ENCODE results near the gene RFTN1. TPM values are rescaled to one million over a fixed set of nuclear protein-coding genes. Genes with fewer than 3 reads are reported as not detected.

RFTN1 gene
- total and polyA plus RNA-seq, 10 of the 15 experiments (the other 5 are each of a cell fraction or from before 2014, with no cell fraction given): 20.6 to 213 (median 147) TPM

GRCh38 chr3:16372362-16373292 lies 140.9 kb downstream of the RFTN1 start (continued):
- TF ChIP-seq BCL3 (IDR thresholded peaks at IDR 0.05; ENCODE audit: borderline replicate concordance, insufficient read depth, low read depth, low read length, poor library complexity, severe bottlenecking) (peak; percentile 90), ZNF217 (IDR thresholded peaks at IDR 0.05) (no peak), SMAD5 (IDR thresholded peaks at IDR 0.05; ENCODE audit: low read depth) (peak; percentile 38; the same call in 1 of the 2 replicates), HDGF (IDR thresholded peaks at IDR 0.05) (no peak), IRF5 (IDR thresholded peaks at IDR 0.05; ENCODE audit: borderline replicate concordance) (no peak), NRF1 (conservative IDR thresholded peaks at IDR 0.05; ENCODE audit: low read depth, low read length) (no peak), SPI1 (IDR thresholded peaks at IDR 0.05; ENCODE audit: borderline replicate concordance, insufficient read depth, low read depth, low read length) (peak; percentile 99), DPF2 (IDR thresholded peaks at IDR 0.05) (peak; percentile 99), ATF2 (IDR thresholded peaks at IDR 0.05; ENCODE audit: low read length) (peak; percentile 90), ZSCAN29 (IDR thresholded peaks at IDR 0.05) (no peak)
- TF ChIP-seq, protein P1, sequence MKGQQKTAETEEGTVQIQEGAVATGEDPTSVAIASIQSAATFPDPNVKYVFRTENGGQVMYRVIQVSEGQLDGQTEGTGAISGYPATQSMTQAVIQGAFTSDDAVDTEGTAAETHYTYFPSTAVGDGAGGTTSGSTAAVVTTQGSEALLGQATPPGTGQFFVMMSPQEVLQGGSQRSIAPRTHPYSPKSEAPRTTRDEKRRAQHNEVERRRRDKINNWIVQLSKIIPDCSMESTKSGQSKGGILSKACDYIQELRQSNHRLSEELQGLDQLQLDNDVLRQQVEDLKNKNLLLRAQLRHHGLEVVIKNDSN (IDR thresholded peaks at IDR 0.05; ENCODE audit: borderline replicate concordance, extremely low read length, insufficient read depth, low read depth, low read length): no peak
- TF ChIP-seq, protein P2, sequence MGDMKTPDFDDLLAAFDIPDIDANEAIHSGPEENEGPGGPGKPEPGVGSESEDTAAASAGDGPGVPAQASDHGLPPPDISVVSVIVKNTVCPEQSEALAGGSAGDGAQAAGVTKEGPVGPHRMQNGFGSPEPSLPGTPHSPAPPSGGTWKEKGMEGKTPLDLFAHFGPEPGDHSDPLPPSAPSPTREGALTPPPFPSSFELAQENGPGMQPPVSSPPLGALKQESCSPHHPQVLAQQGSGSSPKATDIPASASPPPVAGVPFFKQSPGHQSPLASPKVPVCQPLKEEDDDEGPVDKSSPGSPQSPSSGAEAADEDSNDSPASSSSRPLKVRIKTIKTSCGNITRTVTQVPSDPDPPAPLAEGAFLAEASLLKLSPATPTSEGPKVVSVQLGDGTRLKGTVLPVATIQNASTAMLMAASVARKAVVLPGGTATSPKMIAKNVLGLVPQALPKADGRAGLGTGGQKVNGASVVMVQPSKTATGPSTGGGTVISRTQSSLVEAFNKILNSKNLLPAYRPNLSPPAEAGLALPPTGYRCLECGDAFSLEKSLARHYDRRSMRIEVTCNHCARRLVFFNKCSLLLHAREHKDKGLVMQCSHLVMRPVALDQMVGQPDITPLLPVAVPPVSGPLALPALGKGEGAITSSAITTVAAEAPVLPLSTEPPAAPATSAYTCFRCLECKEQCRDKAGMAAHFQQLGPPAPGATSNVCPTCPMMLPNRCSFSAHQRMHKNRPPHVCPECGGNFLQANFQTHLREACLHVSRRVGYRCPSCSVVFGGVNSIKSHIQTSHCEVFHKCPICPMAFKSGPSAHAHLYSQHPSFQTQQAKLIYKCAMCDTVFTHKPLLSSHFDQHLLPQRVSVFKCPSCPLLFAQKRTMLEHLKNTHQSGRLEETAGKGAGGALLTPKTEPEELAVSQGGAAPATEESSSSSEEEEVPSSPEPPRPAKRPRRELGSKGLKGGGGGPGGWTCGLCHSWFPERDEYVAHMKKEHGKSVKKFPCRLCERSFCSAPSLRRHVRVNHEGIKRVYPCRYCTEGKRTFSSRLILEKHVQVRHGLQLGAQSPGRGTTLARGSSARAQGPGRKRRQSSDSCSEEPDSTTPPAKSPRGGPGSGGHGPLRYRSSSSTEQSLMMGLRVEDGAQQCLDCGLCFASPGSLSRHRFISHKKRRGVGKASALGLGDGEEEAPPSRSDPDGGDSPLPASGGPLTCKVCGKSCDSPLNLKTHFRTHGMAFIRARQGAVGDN (IDR thresholded peaks at IDR 0.05): peak; percentile 86
- TF ChIP-seq, protein P3, sequence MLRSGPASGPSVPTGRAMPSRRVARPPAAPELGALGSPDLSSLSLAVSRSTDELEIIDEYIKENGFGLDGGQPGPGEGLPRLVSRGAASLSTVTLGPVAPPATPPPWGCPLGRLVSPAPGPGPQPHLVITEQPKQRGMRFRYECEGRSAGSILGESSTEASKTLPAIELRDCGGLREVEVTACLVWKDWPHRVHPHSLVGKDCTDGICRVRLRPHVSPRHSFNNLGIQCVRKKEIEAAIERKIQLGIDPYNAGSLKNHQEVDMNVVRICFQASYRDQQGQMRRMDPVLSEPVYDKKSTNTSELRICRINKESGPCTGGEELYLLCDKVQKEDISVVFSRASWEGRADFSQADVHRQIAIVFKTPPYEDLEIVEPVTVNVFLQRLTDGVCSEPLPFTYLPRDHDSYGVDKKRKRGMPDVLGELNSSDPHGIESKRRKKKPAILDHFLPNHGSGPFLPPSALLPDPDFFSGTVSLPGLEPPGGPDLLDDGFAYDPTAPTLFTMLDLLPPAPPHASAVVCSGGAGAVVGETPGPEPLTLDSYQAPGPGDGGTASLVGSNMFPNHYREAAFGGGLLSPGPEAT (IDR thresholded peaks at IDR 0.05; ENCODE audit: low read depth): peak; percentile 99
